Measurements from ENCODE around the gene DLEC1. TPM values are rescaled to one million over a fixed set of nuclear protein-coding genes. Genes with fewer than 3 reads are reported as not detected.

DLEC1 gene
- under 1 TPM; 0.14 to 0.35 TPM for total RNA-seq

GRCh38 chr3:38039101-38039898 is at the start of gene DLEC1:
DLEC1 (plus strand) TSS chr3:38039208; CDS start chr3:38039226, 18 bp downstream.
- Histone ChIP-seq H3K4me3 (peak within 1 kb of the TSS; percentile 79), H3K27ac (no peak within 1 kb of the TSS), H3K9me3 (no peaks in the 10 kb centered on the region), H3K36me3 (no peaks in the 10 kb centered on the region), H3K4me1 (ENCODE audit: control insufficient read depth in 1 of 2, low read depth in 2 of 2) (peaks cover 0 to 14% of the 10 kb centered on the region in 2 donors), H3K27me3 (replicated peaks; ENCODE audit: insufficient read depth) (no peaks in the 10 kb centered on the region)
- DNase-seq (ENCODE audit: low spot score) (no peak), ATAC-seq (ENCODE audit: insufficient number of reproducible peaks, low FRiP score, low read depth) (no peak)
- TF ChIP-seq CTCF (IDR thresholded peaks at IDR 0.05): no peak

GRCh38 chr3:37989821-37990480 is 49.1 kb upstream of the DLEC1 start:
- DNase-seq (ENCODE audit: low spot score) (no peak), ATAC-seq (ENCODE audit: insufficient number of reproducible peaks, low FRiP score, low read depth) (no peak)
- Histone ChIP-seq H3K4me1 (ENCODE audit: control insufficient read depth in 1 of 2, low read depth in 2 of 2) (peaks cover 7 to 20% of the 10 kb centered on the region in 2 donors), H3K9me3 (no peaks in the 10 kb centered on the region), H3K27ac (no peak overlapping the region), H3K36me3 (no peaks in the 10 kb centered on the region), H3K4me3 (no peak overlapping the region), H3K27me3 (replicated peaks; ENCODE audit: insufficient read depth) (no peaks in the 10 kb centered on the region)
- no peak for TF ChIP-seq CTCF (IDR thresholded peaks at IDR 0.05)

- H3K36me3 ChIP-seq: no peaks in the 10 kb centered on the region
- no peak within 1 kb of the TSS for H3K4me3 ChIP-seq
- no peak for TF ChIP-seq CTCF (IDR thresholded peaks at IDR 0.05)
- H3K27me3 ChIP-seq (replicated peaks; ENCODE audit: insufficient read depth): no peaks in the 10 kb centered on the region
- no peak for ATAC-seq (ENCODE audit: insufficient number of reproducible peaks, low FRiP score, low read depth)
- DNase-seq (ENCODE audit: low spot score): no peak
- no peak within 1 kb of the TSS for H3K27ac ChIP-seq
- H3K4me1 ChIP-seq (ENCODE audit: control insufficient read depth in 1 of 2, low read depth in 2 of 2): peaks cover 7 to 17% of the 10 kb centered on the region in 2 donors
- H3K9me3 ChIP-seq: no peaks in the 10 kb centered on the region
These were observed 48.5 kb upstream of the DLEC1 start, which contains the start of gene VILL for GRCh38 chr3:37990527-37990926. VILL (plus strand) TSS chr3:37990786; CDS start chr3:37993673, 2,887 bp downstream.

DNA sequence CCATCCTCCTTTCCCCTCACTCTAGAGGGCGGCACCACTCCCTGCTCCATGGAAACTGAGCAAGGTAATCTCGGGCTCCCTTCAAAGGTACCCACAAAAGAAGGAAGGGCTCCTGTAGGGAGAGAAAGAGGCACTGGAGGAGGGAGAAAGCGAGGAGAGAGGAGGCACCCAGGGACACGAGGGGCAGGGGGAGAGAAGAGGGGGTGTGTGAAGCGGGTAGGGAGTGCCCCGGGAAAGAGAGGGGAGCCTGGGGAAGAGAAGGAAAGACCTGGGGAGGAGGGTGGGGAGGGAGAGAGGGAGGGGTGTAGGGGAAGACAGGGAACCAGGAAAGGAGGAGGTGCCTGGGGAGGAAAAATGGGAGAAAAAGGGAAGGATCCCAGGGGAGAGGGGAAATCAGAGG is 47.9 kb upstream of the DLEC1 start:
- Histone ChIP-seq H3K36me3 (no peaks in the 10 kb centered on the region), H3K4me3 (no peak overlapping the region), H3K27me3 (replicated peaks; ENCODE audit: insufficient read depth) (no peaks in the 10 kb centered on the region), H3K4me1 (ENCODE audit: control insufficient read depth in 1 of 2, low read depth in 2 of 2) (peaks cover 7 to 15% of the 10 kb centered on the region in 2 donors), H3K27ac (no peak overlapping the region), H3K9me3 (no peaks in the 10 kb centered on the region)
- ATAC-seq (ENCODE audit: insufficient number of reproducible peaks, low FRiP score, low read depth) (no peak), DNase-seq (ENCODE audit: low spot score) (no peak)
- no peak for TF ChIP-seq CTCF (IDR thresholded peaks at IDR 0.05)

DNA sequence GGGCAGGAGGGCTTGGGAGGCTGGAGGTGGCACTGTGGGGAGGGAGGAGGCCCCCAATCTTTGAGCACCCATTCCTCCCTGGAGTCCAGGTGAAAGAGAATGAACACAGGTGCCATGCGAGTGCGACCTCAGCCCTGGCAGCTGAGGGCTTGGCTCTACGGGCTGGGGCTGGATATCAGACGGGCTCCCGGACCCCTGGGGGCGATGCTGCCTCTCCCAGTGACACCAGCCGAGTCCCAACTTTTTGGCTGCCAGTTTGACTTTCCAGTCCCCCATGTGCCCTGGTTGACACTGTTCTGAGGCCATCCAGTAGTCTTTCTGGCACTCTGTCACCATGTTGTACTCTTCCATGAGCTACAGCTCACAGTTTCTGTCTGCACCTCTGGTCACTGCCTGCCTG is 47.2 kb upstream of the DLEC1 start:
- Histone ChIP-seq H3K27me3 (replicated peaks; ENCODE audit: insufficient read depth) (no peaks in the 10 kb centered on the region), H3K4me3 (no peak overlapping the region), H3K27ac (no peak overlapping the region), H3K9me3 (no peaks in the 10 kb centered on the region), H3K36me3 (no peaks in the 10 kb centered on the region), H3K4me1 (ENCODE audit: control insufficient read depth in 1 of 2, low read depth in 2 of 2) (peaks cover 7 to 15% of the 10 kb centered on the region in 2 donors)
- no peak for TF ChIP-seq CTCF (IDR thresholded peaks at IDR 0.05)
- ATAC-seq (ENCODE audit: insufficient number of reproducible peaks, low FRiP score, low read depth) (no peak), DNase-seq (ENCODE audit: low spot score) (no peak)

All from thoracic aorta (tissue), 2 donors.